Cardiac muscle cell (in vitro differentiated cells and primary cell): ENCODE data around the gene APOB. TPM values are rescaled to one million over a fixed set of nuclear protein-coding genes. Genes with fewer than 3 reads are reported as not detected.

Experiments
- DNase-seq, 2 donors: peaks; one replicate each; pipeline versions ENCODE4 v3.0.0 to v3.0.0-alpha.2; 2010 to 2017; ENCODE audit warnings: low read depth in 1 of 2, low spot score in 1 of 2
- H3K27ac ChIP-seq: fragments of 200-600 bp; sonication (generic); 2 replicates; pipeline ENCODE4 v1.5.1; 2016
- H3K27me3 ChIP-seq: fragments of 200-600 bp; sonication (generic); 2 replicates; pipeline ENCODE4 v1.6.0; 2016; ENCODE audit warnings: control low read depth
- H3K36me3 ChIP-seq: fragments of 200-600 bp; sonication (generic); 2 replicates; pipeline ENCODE4 v1.5.1; 2016; ENCODE audit warnings: control low read depth
- H3K4me1 ChIP-seq: fragments of 200-600 bp; sonication (generic); 2 replicates; pipeline ENCODE4 v1.8.1; 2017; ENCODE audit warnings: low read depth, mild to moderate bottlenecking, mixed run types
- H3K4me3 ChIP-seq: fragments of 200-600 bp; sonication (generic); 2 replicates; pipeline ENCODE4 v1.5.1; 2016; ENCODE audit warnings: mild to moderate bottlenecking
- H3K9me3 ChIP-seq: fragments of 200-600 bp; sonication (generic); 2 replicates; pipeline ENCODE4 v1.5.1; 2017; ENCODE audit warnings: low read depth, mild to moderate bottlenecking, control low read depth
- CTCF ChIP-seq: IDR thresholded peaks from 2 replicates; pipeline ENCODE4 v1.5.1; 2012; ENCODE audit warnings: low read depth, mild to moderate bottlenecking, low read length
- polyA plus RNA-seq: library from polyadenylated mRNA; unstranded; fragments of >200 nt; fragmentation: Nextera tagmentation; extraction: Ambion mirVana; gene quantifications from 2 replicates; pipeline ENCODE4 v1.2.1, GENCODE V29; 2016
- total RNA-seq: library from RNA; depleted of rRNA; stranded (reverse); fragments of >200 nt; gene quantifications from 2 replicates; pipeline ENCODE4 v1.2.3, GENCODE V29; 2016

Gene APOB
- total and polyA plus RNA-seq, 2 experiments from 2014 or later = 0.15 to 0.26 TPM

- Histone ChIP-seq H3K4me3 (no peak overlapping the region), H3K4me1 (no peaks in the 10 kb centered on the region), H3K9me3 (no peaks in the 10 kb centered on the region), H3K27me3 (peaks cover 9% of the 10 kb centered on the region), H3K36me3 (no peaks in the 10 kb centered on the region), H3K27ac (no peak overlapping the region)
- DNase-seq = peak; percentile 64 to 80
- TF ChIP-seq CTCF = peak; percentile 96
Observed at GRCh38 chr2:21042958-21043743, 722 bp downstream of the APOB start.

DNA sequence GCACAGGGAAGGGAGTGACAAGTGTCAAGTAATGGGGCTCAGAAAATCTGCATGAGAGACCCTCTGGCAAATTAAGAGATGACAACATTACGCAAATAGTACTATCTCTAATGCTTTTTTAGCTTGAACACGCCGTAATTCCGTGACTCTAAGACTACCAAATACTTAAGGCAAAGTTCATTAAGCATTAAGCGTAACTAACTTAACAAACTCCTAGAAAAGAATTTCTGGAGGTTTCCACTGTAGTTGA, 1.2 kb downstream of the APOB start:
- no peak overlapping the region for H3K4me3 ChIP-seq
- peaks cover 9% of the 10 kb centered on the region for H3K27me3 ChIP-seq
- H3K9me3 ChIP-seq = no peaks in the 10 kb centered on the region
- H3K4me1 ChIP-seq = no peaks in the 10 kb centered on the region
- no peaks in the 10 kb centered on the region for H3K36me3 ChIP-seq
- no peak for TF ChIP-seq CTCF
- H3K27ac ChIP-seq = no peak overlapping the region
- no peak for DNase-seq

DNA sequence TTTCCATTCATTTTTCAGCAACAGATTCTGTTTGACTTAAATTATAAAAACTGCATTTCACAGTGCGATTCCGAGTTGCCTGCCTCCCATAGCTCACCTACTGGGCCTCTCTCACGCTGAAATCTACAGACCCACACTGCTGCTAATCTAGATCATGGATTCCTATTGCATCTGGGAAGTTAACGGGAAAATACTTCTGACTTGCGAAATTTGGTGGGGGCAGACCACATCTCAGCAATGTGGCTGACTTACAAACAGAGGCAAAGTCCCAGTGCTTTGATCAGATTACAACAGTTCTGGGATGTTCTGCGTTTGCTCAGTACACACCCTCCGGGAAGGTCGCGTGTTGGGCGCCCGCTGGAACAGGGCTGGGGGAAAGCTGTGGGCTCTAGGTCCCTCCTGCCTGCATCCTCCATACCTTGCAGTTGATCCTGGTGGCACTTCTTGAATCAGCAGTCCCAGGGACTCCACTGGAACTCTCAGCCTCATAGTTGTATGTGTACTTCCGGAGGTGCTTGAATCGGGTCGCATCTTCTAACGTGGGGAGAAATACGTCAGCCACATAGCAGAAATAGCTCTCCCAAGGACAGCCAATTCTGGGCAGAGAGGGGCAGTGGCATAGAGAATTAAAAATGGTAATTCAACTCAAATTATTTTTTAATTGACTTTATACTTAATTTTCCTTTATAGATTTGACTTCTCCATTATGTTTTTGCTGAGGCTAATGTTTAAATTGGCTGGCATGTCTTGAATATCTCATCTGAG, 1.7 kb downstream of the APOB start:
- TF ChIP-seq CTCF = no peak
- Histone ChIP-seq H3K4me1 (no peaks in the 10 kb centered on the region), H3K36me3 (no peaks in the 10 kb centered on the region)

GRCh38 chr2:21041462-21041861, 2.4 kb downstream of the APOB start:
- H3K9me3 ChIP-seq = no peaks in the 10 kb centered on the region
- H3K4me1 ChIP-seq = no peaks in the 10 kb centered on the region
- no peak overlapping the region for H3K27ac ChIP-seq
- H3K36me3 ChIP-seq = no peaks in the 10 kb centered on the region
- no peak overlapping the region for H3K4me3 ChIP-seq
- no peak for TF ChIP-seq CTCF
- H3K27me3 ChIP-seq = peaks cover 9% of the 10 kb centered on the region
- no peak for DNase-seq

More for the DNA sequence above, 1.7 kb downstream of the APOB start:
- Histone ChIP-seq H3K9me3 (no peaks in the 10 kb centered on the region), H3K27me3 (peaks cover 9% of the 10 kb centered on the region), H3K27ac (no peak overlapping the region), H3K4me3 (no peak overlapping the region)
- peak in 1 of 2 donors; percentile 40 for DNase-seq

DNA sequence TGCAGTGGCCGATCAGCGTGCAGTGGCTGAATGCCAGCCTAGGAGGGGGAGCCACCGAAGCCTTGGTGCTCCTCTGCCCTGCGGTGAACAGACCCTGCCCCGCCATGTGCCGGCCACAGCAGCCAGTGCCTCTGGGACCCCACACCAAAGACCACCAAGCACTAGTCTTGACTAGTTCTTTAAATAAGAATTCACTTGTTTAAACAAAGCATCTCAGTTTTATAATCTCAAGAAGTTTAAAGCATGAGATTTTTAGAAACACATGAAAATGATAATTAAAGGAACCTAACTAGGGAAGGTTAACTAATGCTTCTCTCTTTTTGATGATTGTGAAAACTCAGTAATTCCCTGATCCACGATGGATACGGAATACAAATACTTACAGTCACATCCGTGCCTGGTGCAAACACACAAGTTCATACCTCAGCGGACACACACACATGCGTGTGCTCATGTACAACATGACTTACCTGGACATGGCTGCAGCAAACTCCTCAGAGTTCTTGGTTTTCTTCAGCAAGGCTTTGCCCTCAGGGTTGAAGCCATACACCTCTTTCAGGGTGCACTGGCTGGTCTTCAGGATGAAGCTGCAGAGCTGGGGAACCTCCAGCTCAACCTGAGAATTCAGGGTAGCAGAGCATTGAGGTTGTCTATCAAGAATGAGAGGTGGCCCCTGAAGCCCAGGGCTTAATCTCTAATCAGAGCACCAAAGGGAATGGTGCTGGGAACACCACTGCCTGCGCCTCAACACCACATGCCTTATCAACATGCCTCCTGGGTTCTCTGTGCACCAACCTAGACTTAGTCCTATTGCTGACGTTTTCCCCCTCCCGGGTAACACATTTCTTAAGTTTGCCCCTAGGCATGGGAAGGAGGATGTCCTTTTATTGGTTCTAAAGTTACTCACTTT, 3.1 kb downstream of the APOB start:
- DNase-seq = no peak
- no peaks in the 10 kb centered on the region for H3K4me1 ChIP-seq
- H3K27me3 ChIP-seq = peaks cover 9% of the 10 kb centered on the region
- H3K4me3 ChIP-seq = no peak overlapping the region
- H3K27ac ChIP-seq = no peak overlapping the region
- no peaks in the 10 kb centered on the region for H3K36me3 ChIP-seq
- H3K9me3 ChIP-seq = no peaks in the 10 kb centered on the region
- TF ChIP-seq CTCF = no peak
